Tibial artery (tissue), 4 donors: ENCODE results near the gene OR8G1.

ENCODE experiments used
- DNase-seq, 2 donors: peaks; one replicate each; pipeline ENCODE4 v3.0.0-alpha.2; 2019
- H3K27ac ChIP-seq, 2 donors: fragments of 200-600 bp; sonication (generic) in 1 of 2; 1 replicate in 1 of 2; 2 replicates in 1 of 2; pipeline ENCODE4 v1.5.1; 2018 to 2019; ENCODE audit warnings: mild to moderate bottlenecking in 1 of 2
- H3K27me3 ChIP-seq, 2 donors: fragments of 200-600 bp; sonication (generic) in 1 of 2; one replicate each; pipeline versions ENCODE4 v1.5.1 to v1.6.0; 2016 to 2019
- H3K36me3 ChIP-seq, 3 donors: fragments of 200-600 bp; sonication (generic) in 2 of 3; one replicate each; pipeline ENCODE4 v1.5.1; 2016 to 2019; ENCODE audit warnings: mild to moderate bottlenecking in 2 of 3
- H3K4me1 ChIP-seq, 4 donors: fragments of 200-600 bp; sonication (generic) in 2 of 4; 1 replicate in 3 of 4; 2 replicates in 1 of 4; pipeline ENCODE4 v1.5.1; 2016 to 2019
- H3K4me3 ChIP-seq, 2 donors: fragments of 200-600 bp; sonication (generic) in 1 of 2; 1 replicate in 1 of 2; 2 replicates in 1 of 2; pipeline ENCODE4 v1.5.1; 2018 to 2019; ENCODE audit warnings: mild to moderate bottlenecking in 2 of 2
- H3K9me3 ChIP-seq, 3 donors: fragments of 200-600 bp; sonication (generic) in 1 of 3; one replicate each; pipeline ENCODE4 v1.5.1; 2016 to 2019
- CTCF ChIP-seq, 2 experiments: fragments of 200-600 bp in 1 of 2; fragments of 450-650 bp in 1 of 2; IDR thresholded peaks; one replicate each; pipeline ENCODE4 v1.5.1; 2017 to 2019; ENCODE audit warnings: antibody characterized with exemption in 2 of 2, mild to moderate bottlenecking in 1 of 2, moderate library complexity in 1 of 2
- intact Hi-C: fragments of 100-400 bp; cut with DNase I; formaldehyde crosslinking; loops from one replicate; pipeline ENCODE4 v1.15.0; 2023; ENCODE audit warnings: low total_unique reads

The OR8G1 gene

GRCh38 chr11:124301548-124301947, 60.7 kb downstream of the OR8G1 start:
- Histone ChIP-seq H3K36me3 (no peaks in the 10 kb centered on the region), H3K27me3 (no peaks in the 10 kb centered on the region), H3K27ac (no peak overlapping the region), H3K9me3 (no peaks in the 10 kb centered on the region), H3K4me3 (no peak overlapping the region), H3K4me1 (no peaks in the 10 kb centered on the region)
- no peak for TF ChIP-seq CTCF (IDR thresholded peaks at IDR 0.05)
- intact Hi-C loops, result no loop called here
- DNase-seq, result no peak

- no peak for TF ChIP-seq CTCF (IDR thresholded peaks at IDR 0.05)
- intact Hi-C loops, result no loop called here
Measured at GRCh38 chr11:124302347-124303125, 61.6 kb downstream of the OR8G1 start.

More at GRCh38 chr11:124302347-124303125, 61.6 kb downstream of the OR8G1 start:
- DNase-seq, result no peak
- H3K4me1 ChIP-seq, result no peaks in the 10 kb centered on the region
- H3K36me3 ChIP-seq, result no peaks in the 10 kb centered on the region
- H3K4me3 ChIP-seq, result no peak overlapping the region
- H3K27me3 ChIP-seq, result no peaks in the 10 kb centered on the region
- H3K9me3 ChIP-seq, result no peaks in the 10 kb centered on the region
- no peak overlapping the region for H3K27ac ChIP-seq
